Measurements from ENCODE around the gene PLEKHA5.

Gene PLEKHA5

GRCh38 chr12:19212245-19212644, 82.7 kb downstream of the PLEKHA5 start:
- ATAC-seq = no peak
- TF ChIP-seq ZNF8 (CRISPR knock-in tag; IDR thresholded peaks at IDR 0.05) = no peak
- TF ChIP-seq SNAI2 (CRISPR knock-in tag; IDR thresholded peaks at IDR 0.05) = no peak
- TF ChIP-seq ZFP30 (CRISPR knock-in tag; IDR thresholded peaks at IDR 0.05) = no peak
- no peak for TF ChIP-seq RARB (CRISPR knock-in tag; IDR thresholded peaks at IDR 0.05)
- TF ChIP-seq ZNF70 (CRISPR knock-in tag; IDR thresholded peaks at IDR 0.05) = no peak
- TF ChIP-seq, protein P1, sequence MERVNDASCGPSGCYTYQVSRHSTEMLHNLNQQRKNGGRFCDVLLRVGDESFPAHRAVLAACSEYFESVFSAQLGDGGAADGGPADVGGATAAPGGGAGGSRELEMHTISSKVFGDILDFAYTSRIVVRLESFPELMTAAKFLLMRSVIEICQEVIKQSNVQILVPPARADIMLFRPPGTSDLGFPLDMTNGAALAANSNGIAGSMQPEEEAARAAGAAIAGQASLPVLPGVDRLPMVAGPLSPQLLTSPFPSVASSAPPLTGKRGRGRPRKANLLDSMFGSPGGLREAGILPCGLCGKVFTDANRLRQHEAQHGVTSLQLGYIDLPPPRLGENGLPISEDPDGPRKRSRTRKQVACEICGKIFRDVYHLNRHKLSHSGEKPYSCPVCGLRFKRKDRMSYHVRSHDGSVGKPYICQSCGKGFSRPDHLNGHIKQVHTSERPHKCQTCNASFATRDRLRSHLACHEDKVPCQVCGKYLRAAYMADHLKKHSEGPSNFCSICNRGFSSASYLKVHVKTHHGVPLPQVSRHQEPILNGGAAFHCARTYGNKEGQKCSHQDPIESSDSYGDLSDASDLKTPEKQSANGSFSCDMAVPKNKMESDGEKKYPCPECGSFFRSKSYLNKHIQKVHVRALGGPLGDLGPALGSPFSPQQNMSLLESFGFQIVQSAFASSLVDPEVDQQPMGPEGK (CRISPR knock-in tag; IDR thresholded peaks at IDR 0.05; ENCODE audit: borderline replicate concordance) = no peak
- no peak for TF ChIP-seq OSR1 (CRISPR knock-in tag; IDR thresholded peaks at IDR 0.05)
- no peak for TF ChIP-seq TOX (CRISPR knock-in tag; IDR thresholded peaks at IDR 0.05; ENCODE audit: borderline replicate concordance)
- no peak for TF ChIP-seq CSDC2 (CRISPR knock-in tag; IDR thresholded peaks at IDR 0.05)
- no peak for TF ChIP-seq CREB5 (CRISPR knock-in tag; IDR thresholded peaks at IDR 0.05; ENCODE audit: low read depth)
- no peak for TF ChIP-seq ARNTL (CRISPR knock-in tag; IDR thresholded peaks at IDR 0.05; ENCODE audit: borderline replicate concordance, low read depth)
- TF ChIP-seq CSRNP3 (CRISPR knock-in tag; IDR thresholded peaks at IDR 0.05) = no peak
- no peak for TF ChIP-seq ESRRG (CRISPR knock-in tag; IDR thresholded peaks at IDR 0.05)

- no peak for ATAC-seq
- TF ChIP-seq TCF4 (CRISPR knock-in tag; IDR thresholded peaks at IDR 0.05; ENCODE audit: borderline replicate concordance) (no peak), RARB (CRISPR knock-in tag; IDR thresholded peaks at IDR 0.05) (no peak), PPARA (CRISPR knock-in tag; IDR thresholded peaks at IDR 0.05; ENCODE audit: borderline replicate concordance) (no peak), ARNTL (CRISPR knock-in tag; IDR thresholded peaks at IDR 0.05; ENCODE audit: borderline replicate concordance, low read depth) (no peak), CREB5 (CRISPR knock-in tag; IDR thresholded peaks at IDR 0.05; ENCODE audit: low read depth) (no peak), ZFP30 (CRISPR knock-in tag; IDR thresholded peaks at IDR 0.05) (no peak), CSRNP3 (CRISPR knock-in tag; IDR thresholded peaks at IDR 0.05) (no peak), ISL1 (CRISPR knock-in tag; IDR thresholded peaks at IDR 0.05) (no peak), TOX (CRISPR knock-in tag; IDR thresholded peaks at IDR 0.05; ENCODE audit: borderline replicate concordance) (no peak), SNAI2 (CRISPR knock-in tag; IDR thresholded peaks at IDR 0.05) (no peak), ESRRG (CRISPR knock-in tag; IDR thresholded peaks at IDR 0.05) (no peak), ZC3H10 (CRISPR knock-in tag; IDR thresholded peaks at IDR 0.05) (no peak), ZNF565 (CRISPR knock-in tag; conservative IDR thresholded peaks at IDR 0.05; ENCODE audit: low read depth) (no peak), GLIS3 (CRISPR knock-in tag; IDR thresholded peaks at IDR 0.05) (no peak), ZFP3 (CRISPR knock-in tag; IDR thresholded peaks at IDR 0.05) (no peak)
- TF ChIP-seq, protein P2, sequence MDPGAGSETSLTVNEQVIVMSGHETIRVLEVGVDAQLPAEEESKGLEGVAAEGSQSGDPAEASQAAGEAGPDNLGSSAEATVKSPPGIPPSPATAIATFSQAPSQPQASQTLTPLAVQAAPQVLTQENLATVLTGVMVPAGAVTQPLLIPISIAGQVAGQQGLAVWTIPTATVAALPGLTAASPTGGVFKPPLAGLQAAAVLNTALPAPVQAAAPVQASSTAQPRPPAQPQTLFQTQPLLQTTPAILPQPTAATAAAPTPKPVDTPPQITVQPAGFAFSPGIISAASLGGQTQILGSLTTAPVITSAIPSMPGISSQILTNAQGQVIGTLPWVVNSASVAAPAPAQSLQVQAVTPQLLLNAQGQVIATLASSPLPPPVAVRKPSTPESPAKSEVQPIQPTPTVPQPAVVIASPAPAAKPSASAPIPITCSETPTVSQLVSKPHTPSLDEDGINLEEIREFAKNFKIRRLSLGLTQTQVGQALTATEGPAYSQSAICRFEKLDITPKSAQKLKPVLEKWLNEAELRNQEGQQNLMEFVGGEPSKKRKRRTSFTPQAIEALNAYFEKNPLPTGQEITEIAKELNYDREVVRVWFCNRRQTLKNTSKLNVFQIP (CRISPR knock-in tag; IDR thresholded peaks at IDR 0.05; ENCODE audit: borderline replicate concordance, low read depth) = no peak
- TF ChIP-seq, protein P3, sequence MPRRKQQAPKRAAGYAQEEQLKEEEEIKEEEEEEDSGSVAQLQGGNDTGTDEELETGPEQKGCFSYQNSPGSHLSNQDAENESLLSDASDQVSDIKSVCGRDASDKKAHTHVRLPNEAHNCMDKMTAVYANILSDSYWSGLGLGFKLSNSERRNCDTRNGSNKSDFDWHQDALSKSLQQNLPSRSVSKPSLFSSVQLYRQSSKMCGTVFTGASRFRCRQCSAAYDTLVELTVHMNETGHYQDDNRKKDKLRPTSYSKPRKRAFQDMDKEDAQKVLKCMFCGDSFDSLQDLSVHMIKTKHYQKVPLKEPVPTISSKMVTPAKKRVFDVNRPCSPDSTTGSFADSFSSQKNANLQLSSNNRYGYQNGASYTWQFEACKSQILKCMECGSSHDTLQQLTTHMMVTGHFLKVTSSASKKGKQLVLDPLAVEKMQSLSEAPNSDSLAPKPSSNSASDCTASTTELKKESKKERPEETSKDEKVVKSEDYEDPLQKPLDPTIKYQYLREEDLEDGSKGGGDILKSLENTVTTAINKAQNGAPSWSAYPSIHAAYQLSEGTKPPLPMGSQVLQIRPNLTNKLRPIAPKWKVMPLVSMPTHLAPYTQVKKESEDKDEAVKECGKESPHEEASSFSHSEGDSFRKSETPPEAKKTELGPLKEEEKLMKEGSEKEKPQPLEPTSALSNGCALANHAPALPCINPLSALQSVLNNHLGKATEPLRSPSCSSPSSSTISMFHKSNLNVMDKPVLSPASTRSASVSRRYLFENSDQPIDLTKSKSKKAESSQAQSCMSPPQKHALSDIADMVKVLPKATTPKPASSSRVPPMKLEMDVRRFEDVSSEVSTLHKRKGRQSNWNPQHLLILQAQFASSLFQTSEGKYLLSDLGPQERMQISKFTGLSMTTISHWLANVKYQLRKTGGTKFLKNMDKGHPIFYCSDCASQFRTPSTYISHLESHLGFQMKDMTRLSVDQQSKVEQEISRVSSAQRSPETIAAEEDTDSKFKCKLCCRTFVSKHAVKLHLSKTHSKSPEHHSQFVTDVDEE (CRISPR knock-in tag; IDR thresholded peaks at IDR 0.05) = no peak
- TF ChIP-seq, protein P1 (CRISPR knock-in tag; IDR thresholded peaks at IDR 0.05; ENCODE audit: borderline replicate concordance) = no peak
These were observed 84.5 kb downstream of the PLEKHA5 start for GRCh38 chr12:19214020-19214419.

All from SK-N-SH treated with all-trans-retinoic acid at 6 μM for 48 hours (cell line).